Activated naive CD8-positive, alpha-beta T cell treated with anti-CD3 and anti-CD28 coated beads for 36 hours (primary cell): ENCODE data around the gene PLEKHJ1. TPM values are rescaled to one million over a fixed set of nuclear protein-coding genes. Genes with fewer than 3 reads are reported as not detected.
A peak's percentile ranks its signal among the peaks of the same experiment; 100 is the strongest.

Experiments
- DNase-seq: peaks from one replicate; pipeline ENCODE4 v3.0.0; 2021
- H3K27ac Mint-ChIP-seq: one replicate; pipeline ENCODE4 v1.8.0; 2022; ENCODE audit warnings: mild to moderate bottlenecking, moderate library complexity, mixed read lengths
- H3K27me3 Mint-ChIP-seq: one replicate; pipeline ENCODE4 v1.8.0; 2022; ENCODE audit warnings: mild to moderate bottlenecking, mixed read lengths
- H3K36me3 Mint-ChIP-seq: one replicate; pipeline ENCODE4 v1.8.0; 2021; ENCODE audit warnings: mild to moderate bottlenecking, mixed read lengths
- H3K4me1 Mint-ChIP-seq: one replicate; pipeline ENCODE4 v1.8.0; 2021; ENCODE audit warnings: mixed read lengths
- H3K4me3 Mint-ChIP-seq: one replicate; pipeline ENCODE4 v1.8.0; 2022; ENCODE audit warnings: mild to moderate bottlenecking, moderate library complexity, mixed read lengths
- H3K9me3 Mint-ChIP-seq: one replicate; pipeline ENCODE4 v1.8.0; 2022; ENCODE audit warnings: mixed read lengths
- total RNA-seq, 2 experiments: library from RNA; stranded (reverse); gene quantifications; one replicate each; pipeline ENCODE4 v1.2.3, GENCODE V29; 2021

Gene PLEKHJ1
- total RNA-seq, 2 experiments from 2014 or later = 82.7 to 84.6 TPM

GRCh38 chr19:2255112-2255845 is 19.1 kb upstream of the PLEKHJ1 start:
- Mint-ChIP-seq H3K4me3 (no peak overlapping the region), H3K36me3 (no peaks in the 10 kb centered on the region)
- no peak for DNase-seq

DNA sequence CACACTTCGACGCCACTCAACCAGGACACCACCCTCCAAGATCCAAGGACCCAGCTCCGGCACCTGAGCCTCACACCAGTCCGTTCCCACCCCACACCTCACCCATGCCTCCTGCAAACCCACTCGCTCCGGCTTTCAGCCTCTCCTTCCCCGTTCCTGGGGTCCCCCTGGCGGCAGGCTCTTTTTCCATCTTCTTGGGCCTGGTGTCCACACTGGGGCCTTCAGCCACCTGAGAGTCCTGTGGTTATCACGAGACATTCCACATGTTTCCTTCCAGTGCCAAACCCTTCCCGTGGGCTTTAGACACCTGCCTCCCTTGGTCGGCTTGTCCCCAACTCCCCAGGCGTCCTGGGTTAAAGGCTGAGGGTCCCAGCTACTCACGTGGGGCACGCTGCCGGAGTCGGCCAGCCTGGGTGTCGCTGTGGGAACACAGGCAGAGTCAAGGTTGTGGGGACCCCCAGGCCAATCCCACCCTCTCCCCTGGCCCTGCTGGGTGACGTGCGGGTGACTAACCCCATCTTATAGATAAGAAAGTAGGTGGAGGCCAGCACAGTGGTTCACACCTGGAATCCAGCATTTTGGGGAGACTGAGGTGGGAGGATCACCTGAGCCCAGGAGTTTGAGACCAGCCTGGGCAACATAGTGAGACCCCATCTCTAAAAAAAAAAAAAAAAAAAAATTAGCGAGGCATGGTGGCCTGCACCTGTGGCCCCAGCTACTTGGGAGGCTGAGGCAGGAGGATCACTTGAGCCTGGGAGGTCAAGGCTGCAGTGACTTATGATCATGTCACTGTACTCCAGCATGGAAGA is 18.1 kb upstream of the PLEKHJ1 start:
- Mint-ChIP-seq H3K4me1 (peaks cover 13% of the 10 kb centered on the region), H3K9me3 (no peaks in the 10 kb centered on the region), H3K27me3 (peaks cover 13% of the 10 kb centered on the region), H3K36me3 (no peaks in the 10 kb centered on the region), H3K4me3 (peak overlapping the region; percentile 25), H3K27ac (no peak overlapping the region)
- no peak for DNase-seq

More at GRCh38 chr19:2255112-2255845, 19.1 kb upstream of the PLEKHJ1 start:
- no peak overlapping the region for H3K27ac Mint-ChIP-seq
- H3K4me1 Mint-ChIP-seq = peaks cover 17% of the 10 kb centered on the region
- no peaks in the 10 kb centered on the region for H3K9me3 Mint-ChIP-seq
- peaks cover 13% of the 10 kb centered on the region for H3K27me3 Mint-ChIP-seq

- peak; percentile 57 for DNase-seq
- Mint-ChIP-seq H3K9me3 (no peaks in the 10 kb centered on the region), H3K27me3 (peaks cover 13% of the 10 kb centered on the region), H3K36me3 (no peaks in the 10 kb centered on the region), H3K27ac (no peak overlapping the region), H3K4me3 (peak overlapping the region; percentile 52), H3K4me1 (peaks cover 8% of the 10 kb centered on the region)
Observed at GRCh38 chr19:2253106-2254063, 17.3 kb upstream of the PLEKHJ1 start.

- DNase-seq = no peak
- H3K27ac Mint-ChIP-seq = no peak overlapping the region
- no peaks in the 10 kb centered on the region for H3K9me3 Mint-ChIP-seq
- H3K4me3 Mint-ChIP-seq = peak overlapping the region; percentile 52
- H3K36me3 Mint-ChIP-seq = no peaks in the 10 kb centered on the region
- peaks cover 13% of the 10 kb centered on the region for H3K27me3 Mint-ChIP-seq
- H3K4me1 Mint-ChIP-seq = peaks cover 2% of the 10 kb centered on the region
Observed at GRCh38 chr19:2252797-2253105, 16.6 kb upstream of the PLEKHJ1 start.

GRCh38 chr19:2252055-2252796 is 16.1 kb upstream of the PLEKHJ1 start:
- H3K9me3 Mint-ChIP-seq = no peaks in the 10 kb centered on the region
- no peak for DNase-seq
- peaks cover 13% of the 10 kb centered on the region for H3K27me3 Mint-ChIP-seq
- H3K36me3 Mint-ChIP-seq = no peaks in the 10 kb centered on the region
- H3K4me3 Mint-ChIP-seq = peak overlapping the region; percentile 52
- H3K4me1 Mint-ChIP-seq = peaks cover 2% of the 10 kb centered on the region
- H3K27ac Mint-ChIP-seq = no peak overlapping the region

GRCh38 chr19:2251106-2252054 is 15.3 kb upstream of the PLEKHJ1 start:
- Mint-ChIP-seq H3K9me3 (no peaks in the 10 kb centered on the region), H3K27ac (no peak overlapping the region), H3K27me3 (peaks cover 13% of the 10 kb centered on the region), H3K4me3 (peak overlapping the region; percentile 48), H3K4me1 (peaks cover 2% of the 10 kb centered on the region), H3K36me3 (no peaks in the 10 kb centered on the region)
- DNase-seq = peak; percentile 57

DNA sequence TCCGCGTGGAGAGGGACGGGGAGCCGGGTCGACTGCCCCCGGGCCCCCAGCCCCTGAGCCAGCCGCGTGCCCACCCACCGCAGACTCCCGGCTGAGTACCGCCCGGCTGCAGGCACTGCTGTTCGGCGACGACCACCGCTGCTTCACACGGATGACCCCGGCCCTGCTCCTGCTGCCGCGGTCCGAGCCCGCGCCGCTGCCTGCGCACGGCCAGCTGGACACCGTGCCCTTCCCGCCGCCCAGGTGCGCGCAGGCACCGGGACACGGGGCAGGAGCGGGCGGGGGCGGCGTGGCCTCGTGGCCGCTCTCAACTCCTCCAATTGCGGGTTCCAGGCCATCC is 14.6 kb upstream of the PLEKHJ1 start:
- H3K36me3 Mint-ChIP-seq = peaks cover 2% of the 10 kb centered on the region
- H3K4me1 Mint-ChIP-seq = peaks cover 2% of the 10 kb centered on the region
- no peak overlapping the region for H3K4me3 Mint-ChIP-seq
- DNase-seq = no peak
- H3K9me3 Mint-ChIP-seq = no peaks in the 10 kb centered on the region
- H3K27ac Mint-ChIP-seq = no peak overlapping the region
- peaks cover 13% of the 10 kb centered on the region for H3K27me3 Mint-ChIP-seq

GRCh38 chr19:2249880-2250765 is 14.0 kb upstream of the PLEKHJ1 start:
- H3K27ac Mint-ChIP-seq = no peak overlapping the region
- no peak for DNase-seq
- H3K27me3 Mint-ChIP-seq = peaks cover 13% of the 10 kb centered on the region
- H3K9me3 Mint-ChIP-seq = no peaks in the 10 kb centered on the region
- H3K36me3 Mint-ChIP-seq = peaks cover 2% of the 10 kb centered on the region
- H3K4me3 Mint-ChIP-seq = no peak overlapping the region
- H3K4me1 Mint-ChIP-seq = peaks cover 2% of the 10 kb centered on the region

DNA sequence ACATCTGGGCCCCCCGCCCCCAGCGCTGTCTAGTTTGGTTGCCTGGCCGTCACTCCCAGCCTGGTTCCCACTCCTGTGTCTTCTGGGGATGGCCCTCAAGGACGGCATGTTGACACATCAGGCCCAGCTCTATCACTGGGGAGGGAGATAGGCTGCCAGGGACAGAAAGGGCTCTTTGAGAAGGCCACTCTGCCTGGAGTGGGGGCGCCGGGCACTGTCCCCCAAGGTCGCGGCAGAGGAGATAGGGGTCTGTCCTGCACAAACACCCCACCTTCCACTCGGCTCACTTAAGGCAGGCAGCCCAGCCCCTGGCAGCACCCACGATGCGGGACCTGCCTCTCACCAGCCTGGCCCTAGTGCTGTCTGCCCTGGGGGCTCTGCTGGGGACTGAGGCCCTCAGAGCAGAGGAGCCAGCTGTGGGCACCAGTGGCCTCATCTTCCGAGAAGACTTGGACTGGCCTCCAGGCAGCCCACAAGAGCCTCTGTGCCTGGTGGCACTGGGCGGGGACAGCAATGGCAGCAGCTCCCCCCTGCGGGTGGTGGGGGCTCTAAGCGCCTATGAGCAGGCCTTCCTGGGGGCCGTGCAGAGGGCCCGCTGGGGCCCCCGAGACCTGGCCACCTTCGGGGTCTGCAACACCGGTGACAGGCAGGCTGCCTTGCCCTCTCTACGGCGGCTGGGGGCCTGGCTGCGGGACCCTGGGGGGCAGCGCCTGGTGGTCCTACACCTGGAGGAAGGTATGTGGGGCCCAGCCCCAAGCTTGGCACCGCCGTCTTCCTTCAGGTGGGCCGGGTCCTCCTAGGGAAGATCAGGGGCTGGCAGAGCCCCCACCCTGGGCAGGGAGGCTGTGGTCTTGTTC is 13.1 kb upstream of the PLEKHJ1 start, which contains the start of gene AMH:
Gene AMH (plus strand): TSS at position 314 of the 857 bp plus-strand sequence. CDS start 10 bp downstream, at position 324.
- Mint-ChIP-seq H3K4me3 (no peak within 1 kb of the TSS), H3K27ac (no peak within 1 kb of the TSS), H3K4me1 (peaks cover 2% of the 10 kb centered on the region), H3K9me3 (no peaks in the 10 kb centered on the region), H3K36me3 (peaks cover 8% of the 10 kb centered on the region), H3K27me3 (peaks cover 13% of the 10 kb centered on the region)
- DNase-seq = no peak

DNA sequence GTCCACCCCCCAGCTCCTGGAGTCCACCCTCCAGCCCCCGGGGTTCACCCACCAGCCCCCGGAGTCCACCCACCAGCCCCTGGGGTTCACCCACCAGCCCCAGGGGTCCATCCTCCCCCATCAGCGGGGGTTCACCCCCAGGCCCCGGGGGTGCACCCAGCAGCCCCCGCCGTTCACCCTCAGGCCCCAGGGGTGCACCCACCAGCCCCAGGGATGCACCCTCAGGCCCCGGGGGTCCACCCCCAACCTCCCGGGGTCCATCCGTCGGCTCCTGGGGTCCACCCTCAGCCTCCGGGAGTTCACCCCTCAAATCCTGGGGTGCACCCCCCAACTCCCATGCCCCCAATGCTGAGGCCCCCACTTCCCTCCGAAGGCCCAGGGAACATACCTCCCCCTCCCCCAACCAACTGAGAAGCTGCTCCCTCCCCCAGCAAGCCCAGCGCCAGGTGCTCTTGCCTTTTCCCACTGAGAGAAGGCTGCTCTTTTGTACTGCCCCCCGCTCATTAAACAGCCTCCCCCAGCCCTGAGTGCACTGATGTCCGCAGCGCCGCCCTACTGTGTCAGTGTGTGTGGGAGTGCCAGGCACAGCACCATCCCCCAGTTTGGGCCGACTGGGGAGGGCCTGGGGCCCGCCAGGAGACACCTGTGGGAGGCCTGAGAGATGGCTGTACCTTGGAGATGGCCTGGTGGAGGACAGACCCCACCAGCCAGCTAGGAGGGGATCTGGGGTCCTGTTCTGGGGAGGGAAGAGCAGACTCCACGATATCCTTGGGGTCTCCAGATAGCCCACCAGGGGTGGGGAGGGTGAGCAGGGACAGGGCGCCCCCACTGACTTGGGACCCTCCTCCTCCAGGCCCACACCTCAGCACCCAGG is 12.2 kb upstream of the PLEKHJ1 start:
- no peak overlapping the region for H3K4me3 Mint-ChIP-seq
- H3K9me3 Mint-ChIP-seq = no peaks in the 10 kb centered on the region
- peaks cover 8% of the 10 kb centered on the region for H3K27me3 Mint-ChIP-seq
- no peak for DNase-seq
- peaks cover 8% of the 10 kb centered on the region for H3K36me3 Mint-ChIP-seq
- no peak overlapping the region for H3K27ac Mint-ChIP-seq
- no peaks in the 10 kb centered on the region for H3K4me1 Mint-ChIP-seq

- H3K4me3 Mint-ChIP-seq = no peak overlapping the region
- H3K9me3 Mint-ChIP-seq = no peaks in the 10 kb centered on the region
- peaks cover 4% of the 10 kb centered on the region for H3K4me1 Mint-ChIP-seq
- H3K36me3 Mint-ChIP-seq = peaks cover 10% of the 10 kb centered on the region
- no peak overlapping the region for H3K27ac Mint-ChIP-seq
- no peak for DNase-seq
- peaks cover 7% of the 10 kb centered on the region for H3K27me3 Mint-ChIP-seq
Observed at GRCh38 chr19:2247433-2248101, 11.4 kb upstream of the PLEKHJ1 start.
